Measurements from ENCODE around the gene IRAG1.

- TF ChIP-seq CTCF (IDR thresholded peaks at IDR 0.05) (no peak), POLR2A (IDR thresholded peaks at IDR 0.05) (no peak)
These were observed 42.9 kb downstream of the IRAG1 start for GRCh38 chr11:10650630-10651029.
